ENCODE measurements around the gene NFATC2.

The NFATC2 gene

GRCh38 chr20:51513545-51513944 lies 29.0 kb downstream of the NFATC2 start:
- no peak for DNase-seq

DNA sequence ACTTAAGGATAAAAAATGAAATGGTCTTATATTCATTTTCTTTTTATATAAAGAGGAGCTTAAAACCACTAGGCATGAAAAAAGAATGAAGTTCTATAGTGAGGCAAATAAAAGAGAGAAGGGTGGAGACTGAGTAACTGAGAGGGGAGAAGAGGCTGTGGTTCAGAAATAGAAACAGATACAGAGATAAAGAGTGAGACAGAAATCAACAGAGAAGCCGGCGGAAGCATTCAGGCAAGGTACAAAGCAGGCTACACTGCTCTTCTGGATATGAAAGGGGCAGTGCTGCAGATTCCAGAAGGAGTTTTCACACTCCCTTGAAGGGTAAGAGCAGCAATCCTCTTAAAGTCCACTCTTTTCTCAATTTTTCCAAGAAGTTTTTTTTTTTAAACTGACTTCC lies 29.9 kb downstream of the NFATC2 start:
- DNase-seq = no peak

DNA sequence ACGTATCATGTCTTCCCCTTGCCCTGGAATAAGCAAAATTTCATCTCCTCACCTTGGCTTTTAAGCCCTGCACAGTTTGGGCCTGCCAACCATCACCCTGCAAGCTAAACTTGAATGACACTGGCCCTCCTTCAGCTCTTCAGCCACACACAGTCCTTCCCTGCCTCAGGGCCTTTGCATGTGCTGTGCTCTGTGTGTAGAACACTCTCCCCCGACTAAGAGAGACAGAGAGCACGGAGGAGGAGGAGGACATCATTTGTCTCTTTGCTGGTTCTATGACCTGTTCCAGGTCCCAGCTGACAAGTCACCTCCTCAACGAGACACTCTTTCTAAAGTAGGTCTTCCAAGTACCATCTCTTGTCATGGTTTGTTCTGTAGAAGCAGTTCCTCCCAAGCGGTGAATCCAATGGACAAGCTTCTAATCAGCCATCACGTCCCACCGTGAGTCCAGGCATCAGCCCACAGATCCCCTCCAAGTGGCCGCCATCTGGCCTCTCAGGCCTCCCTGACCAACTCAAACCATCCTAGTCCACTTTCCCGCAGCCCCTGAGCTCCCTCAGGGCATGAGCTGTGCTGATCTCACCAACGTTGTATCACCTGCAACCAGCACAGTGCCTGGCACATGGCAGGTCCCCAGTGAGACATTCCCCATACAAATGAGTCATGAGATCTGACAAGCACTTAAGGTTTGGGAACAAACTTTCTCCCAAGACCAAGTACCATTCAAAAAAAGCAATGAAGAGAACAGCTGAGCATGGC lies 30.5 kb downstream of the NFATC2 start:
- DNase-seq = no peak

DNA sequence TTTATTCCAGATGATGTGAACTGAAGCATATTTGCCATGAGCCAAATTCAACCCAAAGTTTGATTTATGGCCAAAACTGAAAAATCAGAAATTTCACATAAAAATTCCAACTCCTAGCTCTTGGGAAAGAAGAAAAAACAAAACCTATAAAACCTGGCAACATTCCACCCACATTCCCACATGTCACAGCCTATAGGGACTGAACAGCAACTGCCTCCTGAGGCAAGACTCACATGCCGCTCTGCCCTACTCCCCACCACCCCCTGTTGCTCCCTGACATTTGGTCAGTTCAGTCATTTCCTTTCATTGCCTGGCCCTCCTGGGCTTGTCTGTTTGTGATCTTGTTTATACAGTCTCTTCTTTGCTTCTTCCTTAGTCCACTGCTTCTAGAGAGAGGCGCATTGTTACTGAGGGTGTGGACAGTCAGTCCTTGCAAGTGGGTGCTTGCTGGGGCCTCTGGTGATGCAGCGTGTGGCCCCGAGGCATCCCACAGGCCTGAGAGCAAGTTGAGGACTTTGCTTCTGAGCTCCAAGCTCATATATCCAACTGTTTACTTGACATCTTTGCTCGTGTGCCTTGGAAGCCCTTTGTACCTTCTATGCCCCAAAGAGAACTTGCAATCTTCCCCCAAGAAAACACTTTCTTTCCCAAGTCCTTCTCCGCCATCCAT lies 31.4 kb downstream of the NFATC2 start:
- peak; percentile 53 for DNase-seq

DNA sequence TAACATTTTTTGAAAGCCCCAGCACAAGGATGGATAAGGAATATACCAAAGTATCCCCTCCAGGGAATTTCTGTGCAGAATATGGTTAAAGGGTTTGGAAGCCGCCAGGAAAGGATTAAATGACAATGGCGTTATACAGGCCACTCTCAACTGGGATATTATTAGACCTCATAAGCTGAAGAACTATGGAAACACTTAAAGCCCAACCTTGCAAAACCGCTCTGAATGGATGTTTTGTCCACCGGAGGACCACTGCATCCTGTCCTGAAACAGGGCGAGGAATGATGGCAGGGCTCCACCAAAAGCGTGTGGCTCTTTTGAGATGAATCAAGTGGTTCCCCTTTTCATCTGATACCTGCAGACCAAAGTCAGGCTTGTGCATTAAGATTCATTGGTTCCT lies 32.4 kb downstream of the NFATC2 start:
- no peak for DNase-seq

DNA sequence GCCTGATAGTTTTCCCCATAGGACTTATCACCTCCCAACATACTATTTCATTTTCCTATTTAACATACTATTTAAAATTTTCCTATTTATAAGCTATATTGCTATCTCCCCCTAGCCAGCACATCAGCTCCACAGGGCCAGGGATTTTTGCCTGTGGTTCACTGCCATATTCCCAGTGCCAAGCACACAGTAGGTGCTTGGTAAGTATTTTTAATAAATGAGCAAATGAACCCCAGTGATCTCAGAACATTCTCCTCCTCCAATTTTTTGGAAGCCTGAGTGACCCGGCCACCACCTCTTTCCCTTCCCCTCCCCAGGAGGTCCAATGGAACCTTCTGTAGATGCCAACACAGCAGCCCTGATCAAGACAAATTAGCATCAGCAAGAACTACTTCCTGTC lies 33.3 kb downstream of the NFATC2 start:
- DNase-seq = no peak

- no peak for DNase-seq
Measured at GRCh38 chr20:51508780-51509179, 33.7 kb downstream of the NFATC2 start.

- DNase-seq = no peak
Measured at GRCh38 chr20:51508158-51508557, 34.4 kb downstream of the NFATC2 start.

DNA sequence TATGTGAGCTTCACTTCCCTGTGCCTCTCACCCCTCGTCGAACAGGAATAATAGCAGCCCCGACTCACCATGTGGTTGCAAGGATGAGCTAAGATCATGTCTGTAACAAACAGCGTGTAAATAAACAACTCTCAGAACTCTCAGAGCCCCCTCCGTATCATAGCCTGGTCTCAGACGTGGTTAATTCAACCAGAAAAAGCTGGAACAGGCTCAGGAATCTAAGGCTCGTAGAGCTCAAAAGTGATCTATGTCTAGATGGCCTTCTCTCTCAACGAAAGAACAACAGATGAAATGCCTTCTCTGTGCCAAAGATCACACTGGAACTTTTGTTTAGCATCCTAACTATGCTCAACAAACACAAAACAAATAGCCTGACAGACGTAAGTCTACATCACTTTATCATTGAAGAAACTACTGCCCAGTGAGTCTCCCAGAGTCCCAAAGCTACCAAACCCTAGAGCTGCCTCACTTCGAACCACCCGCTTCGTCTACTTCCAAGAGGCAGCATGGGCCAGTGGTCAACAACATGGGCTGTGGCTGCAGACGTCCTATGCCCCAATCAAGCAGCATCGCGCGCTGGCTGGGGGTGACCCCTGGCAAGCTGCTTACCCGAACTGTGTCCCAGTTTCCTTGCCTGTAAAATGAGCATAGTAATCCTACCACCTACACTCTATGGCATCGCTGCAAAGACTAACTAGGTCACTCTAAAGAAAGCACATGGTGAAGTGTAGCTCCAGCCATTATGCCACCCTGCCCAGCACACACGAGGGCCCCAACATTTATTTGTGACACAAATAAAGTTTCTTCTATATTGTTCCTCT lies 35.1 kb downstream of the NFATC2 start:
- peak; percentile 49 for DNase-seq

GRCh38 chr20:51506527-51507215 lies 35.8 kb downstream of the NFATC2 start:
- no peak for DNase-seq

DNA sequence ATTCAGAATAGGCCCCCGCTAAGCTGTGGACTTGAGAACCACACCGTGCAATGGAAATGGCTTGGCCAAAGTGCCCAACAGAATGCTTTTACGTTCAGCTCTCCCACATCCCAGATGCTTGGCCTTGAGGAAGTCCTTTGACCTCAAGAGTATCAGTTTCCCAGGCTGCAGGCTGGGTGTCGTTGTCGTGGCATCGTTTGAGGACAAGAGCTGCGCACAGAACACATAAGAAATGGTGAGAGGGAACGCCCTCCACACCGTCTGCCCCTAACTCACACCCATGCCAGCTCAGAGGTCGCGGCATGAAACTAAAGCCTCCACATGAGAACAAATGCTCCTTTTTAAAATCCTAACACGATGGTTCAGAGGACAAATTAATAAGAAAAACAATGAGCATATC lies 37.0 kb downstream of the NFATC2 start:
- no peak for DNase-seq

GRCh38 chr20:51503376-51503775 lies 39.1 kb downstream of the NFATC2 start:
- DNase-seq = no peak

DNA sequence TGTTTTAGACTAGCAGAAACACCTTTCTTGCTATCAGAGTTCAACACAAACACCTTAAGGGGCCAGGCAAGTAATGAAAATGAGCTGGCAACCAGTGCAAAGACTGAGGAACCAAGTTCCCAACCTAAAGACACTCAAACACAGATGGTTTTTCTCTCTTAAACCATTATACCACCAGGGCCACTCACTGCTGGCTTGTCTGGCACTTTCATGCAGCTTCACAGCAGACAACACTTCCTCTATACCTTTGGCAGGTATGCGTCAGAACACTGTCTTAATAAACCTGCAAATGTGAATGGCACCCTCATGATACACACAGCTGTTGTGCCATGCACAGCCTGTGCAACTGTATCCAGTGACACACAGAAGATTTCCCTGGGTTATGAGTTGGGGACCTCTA lies 41.6 kb downstream of the NFATC2 start:
- no peak for DNase-seq

- DNase-seq = no peak
Measured at GRCh38 chr20:51500311-51500710, 42.2 kb downstream of the NFATC2 start.

- no peak for DNase-seq
Measured at GRCh38 chr20:51498765-51499540, 43.6 kb downstream of the NFATC2 start.

- no peak for DNase-seq
Measured at GRCh38 chr20:51497542-51498467, 44.7 kb downstream of the NFATC2 start.

GRCh38 chr20:51496964-51497363 lies 45.6 kb downstream of the NFATC2 start:
- DNase-seq = no peak

- DNase-seq = peak; percentile 31
Measured at GRCh38 chr20:51495921-51496545, 46.5 kb downstream of the NFATC2 start.

- DNase-seq = no peak
Measured at GRCh38 chr20:51495291-51495690, 47.2 kb downstream of the NFATC2 start.

Measured in fibroblast of skin of abdomen (primary cell).